BJ (cell line): ENCODE data around the gene NPPC. TPM values are rescaled to one million over a fixed set of nuclear protein-coding genes. Genes with fewer than 3 reads are reported as not detected.

Experiments used
- CTCF ChIA-PET: fragments of 350-600 bp; formaldehyde crosslinking; extraction: SDS; loops from one replicate; lab custom pipeline; 2021; ENCODE audit warnings: antibody characterized with exemption, inconsistent platforms; lab: Yijun Ruan, JAX
- POLR2A ChIA-PET: fragments of 300-600 bp; sonication (Branson Sonifier 250); formaldehyde crosslinking; extraction: SDS; loops from one replicate; lab custom pipeline; 2021; ENCODE audit warnings: antibody characterized with exemption; lab: Charles Lee
- DNase-seq: peaks from one replicate; pipeline ENCODE4 v3.0.0-alpha.2; 2011; ENCODE audit warnings: low read depth
- H3K27me3 ChIP-seq: 2 replicates; pipeline ENCODE4 v1.6.0; 2011; ENCODE audit warnings: low read length; ENCODE audit not compliant: control insufficient read depth, insufficient read depth
- H3K36me3 ChIP-seq: 2 replicates; pipeline ENCODE4 v1.5.1; 2011; ENCODE audit warnings: low read length; ENCODE audit not compliant: control insufficient read depth, insufficient read depth
- H3K4me3 ChIP-seq: 2 replicates; pipeline ENCODE4 v1.5.1; 2011; ENCODE audit warnings: low read depth, mild to moderate bottlenecking, control low read depth, low read length
- polyA plus RNA-seq: library from polyadenylated mRNA; depleted of rRNA; stranded (reverse); fragments of >200 nt; gene quantifications from 2 replicates; pipeline ENCODE4 v1.2.3, GENCODE V29; 2011
- TF ChIP-seq, protein P1 (sequence below): IDR thresholded peaks from 2 replicates; pipeline ENCODE4 v1.5.1; 2011; ENCODE audit warnings: low read depth, mild to moderate bottlenecking, control low read depth, inconsistent platforms, low read length, moderate library complexity; ENCODE audit not compliant: insufficient read depth

The NPPC gene
- polyA plus RNA-seq, 1 experiment: not detected

GRCh38 chr2:231918501-231919330 lies 7.5 kb downstream of the NPPC start:
- H3K27me3 ChIP-seq: peaks cover 14% of the 10 kb centered on the region
- no peak for DNase-seq
- CTCF ChIA-PET: interaction anchor here (0.7 to 13.5 kb wide), 4 partner anchors 10 to 407 kb away, joined by 3 to 186 read pairs (median 36); no protein-coding TSS in a partner anchor
- POLR2A ChIA-PET: no interaction called here
- no peaks in the 10 kb centered on the region for H3K36me3 ChIP-seq
- TF ChIP-seq, protein P1, sequence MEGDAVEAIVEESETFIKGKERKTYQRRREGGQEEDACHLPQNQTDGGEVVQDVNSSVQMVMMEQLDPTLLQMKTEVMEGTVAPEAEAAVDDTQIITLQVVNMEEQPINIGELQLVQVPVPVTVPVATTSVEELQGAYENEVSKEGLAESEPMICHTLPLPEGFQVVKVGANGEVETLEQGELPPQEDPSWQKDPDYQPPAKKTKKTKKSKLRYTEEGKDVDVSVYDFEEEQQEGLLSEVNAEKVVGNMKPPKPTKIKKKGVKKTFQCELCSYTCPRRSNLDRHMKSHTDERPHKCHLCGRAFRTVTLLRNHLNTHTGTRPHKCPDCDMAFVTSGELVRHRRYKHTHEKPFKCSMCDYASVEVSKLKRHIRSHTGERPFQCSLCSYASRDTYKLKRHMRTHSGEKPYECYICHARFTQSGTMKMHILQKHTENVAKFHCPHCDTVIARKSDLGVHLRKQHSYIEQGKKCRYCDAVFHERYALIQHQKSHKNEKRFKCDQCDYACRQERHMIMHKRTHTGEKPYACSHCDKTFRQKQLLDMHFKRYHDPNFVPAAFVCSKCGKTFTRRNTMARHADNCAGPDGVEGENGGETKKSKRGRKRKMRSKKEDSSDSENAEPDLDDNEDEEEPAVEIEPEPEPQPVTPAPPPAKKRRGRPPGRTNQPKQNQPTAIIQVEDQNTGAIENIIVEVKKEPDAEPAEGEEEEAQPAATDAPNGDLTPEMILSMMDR: no peak
- H3K4me3 ChIP-seq: no peak overlapping the region

- no peak overlapping the region for H3K4me3 ChIP-seq
- CTCF ChIA-PET: interaction anchor here (0.8 to 2.6 kb wide), 6 partner anchors 10 to 409 kb away, joined by 3 to 17 read pairs (median 4); no protein-coding TSS in a partner anchor
- no peaks in the 10 kb centered on the region for H3K36me3 ChIP-seq
- POLR2A ChIA-PET: interaction anchor here (0.6 kb wide), 1 partner anchor 206 kb away, joined by 19 read pairs; no protein-coding TSS in a partner anchor
- DNase-seq: no peak
- H3K27me3 ChIP-seq: peaks cover 9% of the 10 kb centered on the region
- TF ChIP-seq, protein P1: no peak
Observed at GRCh38 chr2:231917280-231918066, 8.7 kb downstream of the NPPC start.

DNA sequence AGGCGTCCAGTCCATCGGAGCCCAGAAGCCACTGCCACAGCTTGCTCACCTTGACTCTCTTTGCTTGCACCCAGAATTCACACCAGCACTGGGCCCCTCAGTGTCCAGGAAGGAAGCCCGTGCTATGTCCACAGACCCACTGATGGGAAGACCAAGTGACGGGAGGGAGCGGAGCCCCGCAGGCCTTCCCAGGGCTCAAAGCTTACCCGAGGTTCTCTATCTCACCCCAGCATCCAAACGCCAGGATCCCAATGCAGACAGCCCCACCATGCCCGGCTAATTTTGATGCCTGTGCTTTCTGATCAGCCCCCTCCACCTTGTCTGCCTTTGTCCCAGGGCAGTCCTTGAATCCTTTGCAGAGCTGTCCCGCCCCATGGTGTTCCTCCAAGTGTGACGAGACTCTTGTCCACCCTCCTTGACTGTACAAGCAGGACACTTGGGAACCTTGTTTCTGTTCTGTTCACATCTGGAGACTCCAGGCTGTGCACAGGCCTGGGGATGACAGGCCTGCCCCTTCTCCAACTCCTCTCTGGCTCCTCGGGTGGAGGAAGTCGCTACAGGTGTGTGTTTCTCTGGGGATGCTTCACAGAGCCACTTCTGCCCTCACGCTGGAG lies 12.0 kb downstream of the NPPC start:
- no peaks in the 10 kb centered on the region for H3K36me3 ChIP-seq
- CTCF ChIA-PET: interaction anchor here (1.3 kb wide), 2 partner anchors 9 to 11 kb away, joined by 3 to 5 read pairs; partner anchors contain the start of gene NPPC
- peaks cover 7% of the 10 kb centered on the region for H3K27me3 ChIP-seq
- DNase-seq: no peak
- no peak overlapping the region for H3K4me3 ChIP-seq
- TF ChIP-seq, protein P1: no peak
- POLR2A ChIA-PET: no interaction called here

GRCh38 chr2:231911381-231911780 lies 14.8 kb downstream of the NPPC start:
- Histone ChIP-seq H3K36me3 (no peaks in the 10 kb centered on the region), H3K4me3 (no peak overlapping the region), H3K27me3 (no peaks in the 10 kb centered on the region)
- TF ChIP-seq, protein P1: no peak
- DNase-seq: no peak
- CTCF ChIA-PET: interaction anchor here (2.1 to 7.5 kb wide), 3 partner anchors 9 to 11 kb away, joined by 6 to 68 read pairs (median 11); partner anchors contain the start of gene NPPC
- POLR2A ChIA-PET: no interaction called here
